ENCODE measurements around the gene PTPRG.

The PTPRG gene

DNA sequence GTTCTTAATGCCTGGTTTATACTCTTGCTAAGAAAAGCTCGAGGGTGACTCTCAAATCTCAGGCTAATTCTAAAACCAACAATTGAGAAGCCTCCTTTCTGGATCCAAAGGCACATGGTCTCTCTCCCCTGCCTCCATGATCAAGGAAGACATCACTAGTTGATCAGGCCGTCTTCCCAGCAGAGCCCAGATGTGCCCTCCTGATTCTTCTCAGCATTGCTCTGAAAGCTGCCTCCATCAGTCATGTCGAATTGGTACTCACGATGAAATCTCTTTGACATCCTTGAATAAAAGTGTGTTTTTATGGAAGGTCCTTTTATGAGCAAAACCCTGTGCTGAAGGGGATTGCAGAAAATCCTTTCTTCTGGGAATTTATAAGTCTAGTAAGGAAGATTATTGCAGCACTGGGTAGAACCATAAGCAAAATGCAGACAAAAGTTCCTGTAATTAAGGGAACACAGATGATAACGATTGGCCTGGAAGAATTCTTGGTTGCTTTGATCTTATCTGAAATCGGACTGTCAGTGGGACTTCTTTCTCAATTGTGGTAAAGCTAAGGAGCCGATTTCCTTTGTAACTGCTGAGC, 345.9 kb downstream of the PTPRG start:
- no peak for DNase-seq

GRCh38 chr3:61908382-61908781, 347.0 kb downstream of the PTPRG start:
- no peak for DNase-seq

GRCh38 chr3:61910732-61911131, 349.4 kb downstream of the PTPRG start:
- DNase-seq: no peak

DNA sequence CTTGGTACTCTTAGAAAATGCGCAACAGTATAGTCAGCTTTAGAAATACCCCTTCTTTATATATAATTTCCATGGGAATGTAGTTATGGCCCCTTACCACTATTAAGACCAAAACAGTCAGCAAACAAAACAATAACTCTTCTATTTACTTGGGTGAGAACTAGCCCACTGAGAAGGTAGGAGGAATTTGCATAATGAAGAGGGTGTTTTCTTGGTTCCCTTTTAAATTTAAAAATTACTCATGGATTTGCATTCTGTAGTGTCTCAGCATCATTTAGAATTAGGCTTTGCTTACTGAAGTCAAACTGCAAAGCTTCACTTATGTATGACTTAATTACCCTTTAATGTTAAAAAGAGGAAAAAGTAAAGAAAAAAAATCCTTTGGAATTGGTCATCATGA, 350.8 kb downstream of the PTPRG start:
- no peak for DNase-seq

GRCh38 chr3:61913701-61914100, 352.3 kb downstream of the PTPRG start:
- no peak for DNase-seq

DNA sequence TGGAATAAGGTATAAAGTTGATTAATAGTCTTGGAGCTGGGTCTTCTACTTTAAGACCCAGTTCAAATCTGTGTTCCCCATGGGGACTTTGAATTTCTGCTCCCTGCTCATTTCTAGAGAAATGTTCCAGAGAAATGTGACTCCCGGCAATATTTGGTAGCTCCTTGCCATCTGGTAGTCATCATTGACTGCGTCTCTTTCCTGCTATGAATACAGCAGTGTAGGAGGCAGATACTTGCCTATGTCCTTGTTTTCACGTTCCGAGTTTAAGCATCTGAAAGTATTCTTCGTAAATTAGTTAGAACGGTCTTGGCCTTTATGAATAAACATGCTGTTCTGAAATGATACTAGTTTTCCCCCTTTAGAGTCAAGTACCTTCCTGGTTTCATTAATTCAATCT, 352.9 kb downstream of the PTPRG start:
- no peak for DNase-seq

DNA sequence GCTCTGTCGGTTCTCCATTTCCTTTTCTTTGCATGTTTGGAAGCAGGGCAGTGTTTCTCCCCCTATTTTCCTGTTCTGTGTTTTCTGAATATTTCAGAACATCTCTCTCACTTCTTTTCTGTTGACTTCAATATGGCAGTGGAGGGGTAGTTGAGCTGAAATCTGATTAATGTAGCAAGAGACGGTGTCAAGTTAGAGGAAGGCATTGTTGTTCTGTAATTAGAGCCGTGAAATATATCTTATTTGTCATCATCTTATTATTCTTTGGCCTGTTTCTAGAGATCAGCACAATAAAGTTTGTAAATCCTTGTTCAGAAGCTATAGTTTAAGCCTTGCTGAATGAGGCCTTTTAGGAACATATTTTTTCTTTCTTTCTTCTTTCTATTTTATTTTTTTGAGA, 353.9 kb downstream of the PTPRG start:
- no peak for DNase-seq

- DNase-seq: no peak
Measured at GRCh38 chr3:61919371-61919770, 358.0 kb downstream of the PTPRG start.

- DNase-seq: no peak
Measured at GRCh38 chr3:61922118-61922517, 360.7 kb downstream of the PTPRG start.

DNA sequence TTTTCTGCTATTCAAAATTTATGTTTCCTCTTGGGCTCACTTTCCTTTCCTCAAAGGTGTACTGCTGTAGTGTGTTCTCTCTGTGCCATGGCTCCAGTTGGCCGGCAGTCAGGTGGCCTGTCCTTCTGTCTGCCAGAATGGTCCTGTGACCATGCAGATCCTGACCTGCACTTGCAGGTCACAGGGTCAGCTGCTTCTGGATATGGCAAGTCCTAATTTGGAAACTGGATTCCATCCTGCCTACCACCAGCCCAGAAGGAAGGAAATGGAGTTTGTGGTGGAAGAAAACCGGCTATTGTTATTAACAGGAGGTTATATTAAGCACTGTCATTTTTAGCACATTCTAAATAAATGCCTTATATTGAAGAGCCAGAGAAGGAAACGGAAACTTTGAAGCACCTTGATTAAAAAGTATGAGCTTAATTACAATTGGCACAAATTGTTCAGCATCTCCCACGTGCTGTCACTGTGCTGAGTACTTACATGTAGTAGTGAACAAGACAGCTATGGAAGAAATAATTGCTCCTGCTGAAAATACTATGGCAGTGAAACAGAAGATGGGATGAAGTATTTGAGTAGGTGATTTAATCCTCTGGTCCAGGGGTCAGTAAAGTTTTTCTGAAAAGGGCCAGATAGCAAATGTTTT, 362.8 kb downstream of the PTPRG start:
- no peak for DNase-seq

DNA sequence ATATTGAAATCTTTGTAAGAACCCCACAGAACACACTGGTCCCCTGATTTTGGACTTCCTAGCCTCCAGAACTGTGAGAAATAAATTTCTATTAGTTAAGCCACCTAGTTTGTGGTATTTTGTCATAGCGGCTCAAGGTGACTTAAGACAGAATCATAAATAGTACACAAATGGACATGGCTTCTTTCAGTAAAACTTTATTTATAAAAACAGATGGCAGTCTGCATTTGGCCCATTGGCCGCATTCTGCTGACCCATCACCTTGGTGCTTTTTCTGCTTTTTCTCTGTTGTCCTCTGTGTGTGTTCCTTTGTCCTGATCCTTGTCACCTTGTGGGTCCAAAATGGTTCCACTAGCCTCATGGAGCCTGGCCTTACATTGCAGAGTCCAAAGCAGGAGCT, 363.6 kb downstream of the PTPRG start:
- no peak for DNase-seq

DNA sequence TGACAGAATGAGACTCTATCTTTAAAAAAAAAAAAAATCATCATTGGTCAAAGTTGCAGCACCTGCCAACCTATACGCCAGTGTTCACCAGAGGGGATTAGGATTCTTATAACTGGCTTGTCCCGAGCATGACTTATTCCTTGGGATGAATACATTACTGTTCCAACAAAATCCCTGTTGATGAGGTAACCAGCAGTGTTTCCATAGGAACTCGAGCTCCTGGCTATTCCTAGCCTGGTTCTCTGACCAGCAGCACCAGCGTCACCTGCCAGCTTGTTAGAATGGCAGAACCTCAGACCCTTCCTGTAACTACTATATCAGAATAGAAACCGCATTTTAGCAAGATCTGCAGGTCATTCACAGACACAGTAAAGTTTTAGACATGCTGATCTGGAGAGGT, 364.4 kb downstream of the PTPRG start:
- DNase-seq: no peak

DNA sequence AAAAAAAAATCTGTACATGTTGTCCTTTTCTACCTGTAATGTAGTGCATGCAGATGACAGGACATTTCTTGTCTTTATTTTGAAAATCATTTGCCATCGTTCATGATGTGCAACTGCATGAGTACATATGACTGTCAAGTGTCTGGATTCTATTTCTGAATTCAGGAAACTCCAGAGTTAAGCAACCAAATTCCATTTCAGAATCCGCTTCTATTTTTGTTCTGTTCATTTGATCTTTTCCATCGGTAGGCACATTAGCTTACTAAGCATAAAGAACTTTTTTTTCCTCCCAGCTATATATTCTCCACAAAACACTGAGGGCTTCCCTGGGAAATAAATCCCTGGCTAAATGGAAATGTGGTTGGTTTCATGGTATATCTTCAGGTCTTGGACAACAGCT, 365.6 kb downstream of the PTPRG start:
- DNase-seq: no peak

DNA sequence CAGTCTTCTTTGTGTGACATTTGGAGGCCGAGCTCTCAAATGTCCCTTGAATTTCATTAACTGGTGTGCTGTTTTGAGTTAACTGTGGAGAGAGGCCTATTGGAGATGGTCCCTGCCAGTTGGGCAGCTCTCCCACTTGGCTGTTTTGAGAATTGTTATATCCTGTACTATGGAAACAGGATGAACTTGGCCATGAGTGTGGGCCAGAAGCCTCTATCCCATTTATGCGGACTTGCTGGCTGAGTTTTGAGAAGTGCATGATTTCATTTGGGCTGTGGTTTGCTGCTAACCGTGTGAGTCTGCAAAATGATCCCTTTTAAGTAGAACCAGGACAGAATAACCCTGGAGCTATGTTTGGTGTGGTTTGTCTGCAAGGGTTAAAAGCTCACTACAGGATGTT, 366.0 kb downstream of the PTPRG start:
- no peak for DNase-seq

- no peak for DNase-seq
Measured at GRCh38 chr3:61928039-61928438, 366.7 kb downstream of the PTPRG start.

- no peak for DNase-seq
Measured at GRCh38 chr3:61928776-61929314, 367.5 kb downstream of the PTPRG start.

DNA sequence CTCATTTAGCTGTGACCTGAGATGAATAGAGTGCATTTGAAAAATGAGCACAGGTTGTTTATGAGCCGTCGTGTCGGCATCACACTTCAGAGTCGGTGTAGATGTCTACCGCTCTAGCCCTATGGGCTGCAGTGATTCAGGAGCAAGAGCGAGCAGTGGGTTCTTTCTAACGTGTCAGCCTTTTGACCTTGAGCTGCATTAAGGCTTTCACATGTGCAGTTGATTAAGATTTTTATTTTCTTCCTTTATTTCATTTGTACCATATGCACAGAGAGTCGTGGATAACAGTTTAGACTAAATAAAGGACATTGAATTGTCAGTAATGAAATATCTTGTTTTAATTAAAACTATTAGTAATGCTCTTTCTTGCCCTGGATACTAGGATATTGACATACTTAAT, 368.2 kb downstream of the PTPRG start:
- no peak for DNase-seq

GRCh38 chr3:61932499-61932898, 371.1 kb downstream of the PTPRG start:
- DNase-seq: no peak

- DNase-seq: no peak
Measured at GRCh38 chr3:61933798-61934504, 372.6 kb downstream of the PTPRG start.

DNA sequence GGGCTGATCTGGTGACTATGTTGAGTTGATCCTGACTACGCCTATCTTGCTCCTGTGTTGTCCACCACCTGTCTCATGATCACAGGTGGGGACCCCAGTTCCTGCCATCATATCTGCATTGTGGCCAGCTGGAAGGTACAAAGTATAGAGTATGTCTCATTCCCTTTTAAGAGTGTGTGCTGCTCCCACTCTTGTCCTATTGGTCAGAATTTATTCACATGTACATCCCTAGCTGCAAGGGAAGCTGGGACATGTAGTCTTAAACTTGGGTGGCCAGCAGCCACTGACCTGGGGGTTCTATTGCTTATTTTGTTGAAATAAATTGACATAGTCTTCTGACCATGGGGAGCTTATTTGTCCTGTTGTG, 373.1 kb downstream of the PTPRG start:
- DNase-seq: no peak

GRCh38 chr3:61935814-61936213, 374.4 kb downstream of the PTPRG start:
- no peak for DNase-seq

GRCh38 chr3:61936344-61936937, 375.1 kb downstream of the PTPRG start:
- DNase-seq: no peak

GRCh38 chr3:61937477-61937876, 376.1 kb downstream of the PTPRG start:
- no peak for DNase-seq

Data from NCI-H2227 treated with DMSO at 0.1 percent for 48 hours (cell line).